Progenitor cell of endocrine pancreas (in vitro differentiated cells): ENCODE results near the gene DDT. TPM values are rescaled to one million over a fixed set of nuclear protein-coding genes. Genes with fewer than 3 reads are reported as not detected.
"Not testable (repeated sequence)": the region's sequence is repeated elsewhere in the genome, so short reads cannot be mapped to it uniquely, and the experiment has no call there.

Source experiments
- DNase-seq: peaks from one replicate; pipeline ENCODE4 v3.0.0; 2021; ENCODE audit warnings: low spot score; ENCODE audit not compliant: unreplicated experiment
- H3K27ac Mint-ChIP-seq: 2 replicates; pipeline ENCODE4 v1.8.0; 2021; ENCODE audit warnings: mild to moderate bottlenecking, moderate library complexity, mixed read lengths
- H3K27me3 Mint-ChIP-seq: 2 replicates; pipeline ENCODE4 v1.8.0; 2021; ENCODE audit warnings: mixed read lengths
- H3K36me3 Mint-ChIP-seq: 2 replicates; pipeline ENCODE4 v1.8.0; 2022; ENCODE audit warnings: mixed read lengths; ENCODE audit not compliant: insufficient read depth
- H3K4me1 Mint-ChIP-seq: 2 replicates; pipeline ENCODE4 v1.8.0; 2021; ENCODE audit warnings: low read depth, mixed read lengths
- H3K4me3 Mint-ChIP-seq: 2 replicates; pipeline ENCODE4 v1.8.0; 2021; ENCODE audit warnings: low read depth, mild to moderate bottlenecking, moderate library complexity, mixed read lengths
- H3K9me3 Mint-ChIP-seq: 2 replicates; pipeline ENCODE4 v1.8.0; 2021; ENCODE audit warnings: low read depth, mixed read lengths
- total RNA-seq: library from RNA; stranded (reverse); gene quantifications from 2 replicates; pipeline ENCODE4 v1.2.1, GENCODE V29; 2021
- TF ChIP-seq, protein P1 (sequence below): fragments of 200-600 bp; sonication (generic); IDR thresholded peaks from one replicate; pipeline ENCODE4 v1.5.0; 2021; ENCODE audit warnings: antibody characterized with exemption, mild to moderate bottlenecking; ENCODE audit not compliant: unreplicated experiment

The DDT gene
- total RNA-seq, 1 donor from 2014 or later = 102 TPM

- not testable (repeated sequence) for H3K27me3 Mint-ChIP-seq, H3K4me3 Mint-ChIP-seq, DNase-seq, H3K4me1 Mint-ChIP-seq, H3K36me3 Mint-ChIP-seq, H3K9me3 Mint-ChIP-seq
- peak overlapping the region; percentile 2 for H3K27ac Mint-ChIP-seq
These were observed 21.3 kb downstream of the DDT start for GRCh38 chr22:23952794-23953405.

GRCh38 chr22:23951383-23951782 is 22.9 kb downstream of the DDT start:
- not testable (repeated sequence) for H3K9me3 Mint-ChIP-seq, H3K4me3 Mint-ChIP-seq, H3K36me3 Mint-ChIP-seq, DNase-seq, H3K4me1 Mint-ChIP-seq, H3K27me3 Mint-ChIP-seq, H3K27ac Mint-ChIP-seq

- DNase-seq, H3K27ac Mint-ChIP-seq, H3K4me3 Mint-ChIP-seq, H3K9me3 Mint-ChIP-seq, H3K36me3 Mint-ChIP-seq, H3K27me3 Mint-ChIP-seq, H3K4me1 Mint-ChIP-seq: not testable (repeated sequence)
These were observed 24.5 kb downstream of the DDT start for GRCh38 chr22:23949764-23950163.

DNA sequence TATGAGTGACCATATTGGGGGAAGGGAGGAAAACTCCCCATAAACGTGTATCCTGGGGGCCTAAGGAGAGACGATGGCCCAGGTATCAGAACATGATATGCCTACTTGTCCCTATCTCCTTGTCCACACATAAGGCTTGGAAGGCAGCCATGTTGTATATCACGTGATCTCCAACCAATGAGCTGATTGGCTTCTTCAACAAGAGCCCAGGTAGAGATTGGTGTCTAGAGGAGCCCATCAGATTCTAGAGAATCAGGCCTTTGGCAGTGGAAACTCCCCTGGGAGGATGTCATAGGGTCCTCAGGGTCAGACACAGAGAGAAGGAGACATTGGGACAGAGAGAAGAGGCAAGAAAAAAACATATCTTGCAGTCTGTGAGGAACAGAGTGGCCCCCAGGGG is 26.9 kb downstream of the DDT start:
- not testable (repeated sequence) for H3K27me3 Mint-ChIP-seq

DNA sequence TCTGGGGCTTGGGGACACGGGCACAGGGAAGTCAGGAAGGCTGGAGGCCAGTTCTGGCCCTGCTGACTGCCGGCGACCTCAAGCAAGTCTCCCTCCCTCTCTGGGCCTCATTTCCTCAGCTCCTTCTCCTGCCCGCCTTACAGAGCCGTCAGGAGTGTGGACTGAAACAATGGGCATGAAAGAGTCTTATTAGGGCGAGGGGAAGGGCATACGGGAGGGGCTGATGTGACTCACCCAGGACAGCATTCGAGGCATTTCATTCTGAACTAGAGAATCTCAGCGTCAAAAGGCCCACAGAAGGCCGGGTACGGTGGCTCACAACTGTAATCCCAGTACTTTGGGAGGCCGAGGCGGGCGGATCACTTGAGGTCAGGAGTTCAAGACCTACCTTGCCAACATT is 34.1 kb downstream of the DDT start:
- not testable (repeated sequence) for DNase-seq, H3K9me3 Mint-ChIP-seq, H3K27me3 Mint-ChIP-seq, H3K27ac Mint-ChIP-seq, H3K4me3 Mint-ChIP-seq, H3K4me1 Mint-ChIP-seq, H3K36me3 Mint-ChIP-seq

More for the DNA sequence above, 26.9 kb downstream of the DDT start:
- not testable (repeated sequence) for H3K9me3 Mint-ChIP-seq, H3K4me3 Mint-ChIP-seq, H3K4me1 Mint-ChIP-seq, H3K27ac Mint-ChIP-seq, H3K36me3 Mint-ChIP-seq, DNase-seq

- Mint-ChIP-seq H3K36me3 (no peaks in the 10 kb centered on the region), H3K4me1 (peaks cover 9% of the 10 kb centered on the region), H3K27ac (peak overlapping the region; percentile 92), H3K27me3 (no peaks in the 10 kb centered on the region), H3K9me3 (no peaks in the 10 kb centered on the region), H3K4me3 (no peak overlapping the region)
- no peak for DNase-seq
- TF ChIP-seq, protein P1, sequence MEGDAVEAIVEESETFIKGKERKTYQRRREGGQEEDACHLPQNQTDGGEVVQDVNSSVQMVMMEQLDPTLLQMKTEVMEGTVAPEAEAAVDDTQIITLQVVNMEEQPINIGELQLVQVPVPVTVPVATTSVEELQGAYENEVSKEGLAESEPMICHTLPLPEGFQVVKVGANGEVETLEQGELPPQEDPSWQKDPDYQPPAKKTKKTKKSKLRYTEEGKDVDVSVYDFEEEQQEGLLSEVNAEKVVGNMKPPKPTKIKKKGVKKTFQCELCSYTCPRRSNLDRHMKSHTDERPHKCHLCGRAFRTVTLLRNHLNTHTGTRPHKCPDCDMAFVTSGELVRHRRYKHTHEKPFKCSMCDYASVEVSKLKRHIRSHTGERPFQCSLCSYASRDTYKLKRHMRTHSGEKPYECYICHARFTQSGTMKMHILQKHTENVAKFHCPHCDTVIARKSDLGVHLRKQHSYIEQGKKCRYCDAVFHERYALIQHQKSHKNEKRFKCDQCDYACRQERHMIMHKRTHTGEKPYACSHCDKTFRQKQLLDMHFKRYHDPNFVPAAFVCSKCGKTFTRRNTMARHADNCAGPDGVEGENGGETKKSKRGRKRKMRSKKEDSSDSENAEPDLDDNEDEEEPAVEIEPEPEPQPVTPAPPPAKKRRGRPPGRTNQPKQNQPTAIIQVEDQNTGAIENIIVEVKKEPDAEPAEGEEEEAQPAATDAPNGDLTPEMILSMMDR = no peak
These were observed 35.3 kb downstream of the DDT start for GRCh38 chr22:23939017-23939357.

DNA sequence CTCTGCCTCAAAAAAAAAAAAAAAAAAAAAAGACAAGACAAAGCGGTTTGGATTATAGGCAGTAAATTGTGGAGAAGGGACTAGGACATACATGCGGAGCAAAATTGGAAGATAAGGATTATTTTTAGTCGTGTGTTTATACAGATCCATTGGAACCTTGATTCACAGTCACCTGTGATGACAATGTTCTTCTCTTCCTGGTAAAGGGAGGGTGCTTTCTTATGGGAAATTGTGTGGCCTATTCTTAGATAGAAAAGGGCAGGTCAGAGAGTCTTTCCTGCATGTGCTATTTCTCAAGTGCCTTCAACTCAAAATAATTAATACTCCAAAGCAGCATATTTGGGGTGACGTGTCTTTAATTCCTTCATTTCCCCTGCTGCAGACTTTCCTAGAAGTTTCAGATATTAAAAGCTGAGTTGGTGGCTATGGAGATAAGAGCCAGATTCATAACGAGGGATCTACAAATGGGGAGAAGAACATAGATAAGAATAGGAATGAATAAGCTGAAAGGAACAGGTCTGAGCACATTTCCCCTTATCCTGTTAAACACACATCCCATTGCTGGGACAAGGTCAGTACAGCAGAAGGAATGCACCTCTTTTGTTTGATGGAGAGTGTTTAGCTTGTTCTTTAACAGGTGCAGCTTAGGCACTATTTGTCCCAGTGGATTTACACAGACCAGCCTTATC is 35.8 kb downstream of the DDT start:
- Mint-ChIP-seq H3K27me3 (no peaks in the 10 kb centered on the region), H3K27ac (peak overlapping the region; percentile 92), H3K4me3 (no peak overlapping the region)

More for the DNA sequence above, 35.8 kb downstream of the DDT start:
- Mint-ChIP-seq H3K36me3 (no peaks in the 10 kb centered on the region), H3K9me3 (no peaks in the 10 kb centered on the region), H3K4me1 (peaks cover 9% of the 10 kb centered on the region)
- DNase-seq = no peak
- TF ChIP-seq, protein P1 = no peak
